Measurements from ENCODE around the gene BMP3. TPM values are rescaled to one million over a fixed set of nuclear protein-coding genes. Genes with fewer than 3 reads are reported as not detected.

BMP3 gene
- total and polyA plus RNA-seq, 2 of the 13 experiments (the other 11 are each of a cell fraction or from before 2014, with no cell fraction given): not detected

DNA sequence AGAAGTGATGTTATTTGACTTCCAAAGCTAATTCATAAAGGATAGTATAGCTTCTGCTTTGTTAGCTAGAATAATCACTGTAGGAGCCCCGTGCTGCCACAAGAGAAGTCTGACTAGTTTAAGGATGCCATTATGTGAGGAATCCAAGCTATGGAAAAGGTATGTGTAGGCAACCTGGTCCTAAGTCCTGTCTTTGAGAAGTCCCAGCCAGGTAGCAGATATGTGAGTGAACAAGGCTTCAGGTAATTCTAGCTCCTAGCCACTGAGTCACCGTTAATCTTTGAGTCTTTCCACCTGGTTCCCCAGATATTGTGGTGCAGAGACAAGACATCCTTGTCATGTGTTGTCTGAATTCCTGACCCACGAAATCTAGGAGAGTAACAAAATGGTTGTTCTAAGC, 55.5 kb downstream of the BMP3 start:
- no peak for FAIRE-seq
- no TSS peak for BruUV-seq (replicated peaks)
- 11% methylated on average over 3 of the region's 3 CpGs for WGBS (ENCODE audit: low lambda C conversion rate)

More for the DNA sequence above, 55.5 kb downstream of the BMP3 start:
- H3K4me2 ChIP-seq (ENCODE audit: low read depth, low read length): no peak overlapping the region
- no peaks in the 10 kb centered on the region for H3K36me3 ChIP-seq (replicated peaks in 1 of 2; ENCODE audit: control insufficient read depth in 1 of 2, insufficient read depth in 2 of 2, low read length in 2 of 2)
- CTCF ChIA-PET (ENCODE audit: low intra/inter-chr PET ratio, low total read pairs): no interaction called here
- no peaks in the 10 kb centered on the region for H3K4me1 ChIP-seq (ENCODE audit: insufficient read depth, low read length)
- no peak overlapping the region for H2AFZ ChIP-seq (ENCODE audit: low read length)
- H4K20me1 ChIP-seq (ENCODE audit: insufficient read depth, low read length): no peaks in the 10 kb centered on the region
- no peak overlapping the region for H3K9ac ChIP-seq (ENCODE audit: insufficient read depth, low read depth, low read length)
- H3K27me3 ChIP-seq (ENCODE audit: control insufficient read depth in 1 of 2, insufficient read depth in 2 of 2, low read length in 2 of 2): no peaks in the 10 kb centered on the region; a peak in 1 of 5 replicates
- ATAC-seq: no peak
- TF ChIP-seq TAF1 (CRISPR knock-in tag; IDR thresholded peaks at IDR 0.05) (no peak), CAMTA2 (CRISPR knock-in tag; IDR thresholded peaks at IDR 0.05; ENCODE audit: borderline replicate concordance) (no peak), ATF5 (CRISPR knock-in tag; IDR thresholded peaks at IDR 0.05; ENCODE audit: low read depth) (no peak), ZSCAN30 (CRISPR knock-in tag; IDR thresholded peaks at IDR 0.05) (no peak), ZNF263 (CRISPR knock-in tag; IDR thresholded peaks at IDR 0.05) (no peak), ZBTB40 (IDR thresholded peaks at IDR 0.05) (no peak), ZBTB40 (CRISPR knock-in tag; IDR thresholded peaks at IDR 0.05) (no peak), SNAPC5 (CRISPR knock-in tag; IDR thresholded peaks at IDR 0.05; ENCODE audit: borderline replicate concordance) (no peak)
- TF ChIP-seq, protein P1, sequence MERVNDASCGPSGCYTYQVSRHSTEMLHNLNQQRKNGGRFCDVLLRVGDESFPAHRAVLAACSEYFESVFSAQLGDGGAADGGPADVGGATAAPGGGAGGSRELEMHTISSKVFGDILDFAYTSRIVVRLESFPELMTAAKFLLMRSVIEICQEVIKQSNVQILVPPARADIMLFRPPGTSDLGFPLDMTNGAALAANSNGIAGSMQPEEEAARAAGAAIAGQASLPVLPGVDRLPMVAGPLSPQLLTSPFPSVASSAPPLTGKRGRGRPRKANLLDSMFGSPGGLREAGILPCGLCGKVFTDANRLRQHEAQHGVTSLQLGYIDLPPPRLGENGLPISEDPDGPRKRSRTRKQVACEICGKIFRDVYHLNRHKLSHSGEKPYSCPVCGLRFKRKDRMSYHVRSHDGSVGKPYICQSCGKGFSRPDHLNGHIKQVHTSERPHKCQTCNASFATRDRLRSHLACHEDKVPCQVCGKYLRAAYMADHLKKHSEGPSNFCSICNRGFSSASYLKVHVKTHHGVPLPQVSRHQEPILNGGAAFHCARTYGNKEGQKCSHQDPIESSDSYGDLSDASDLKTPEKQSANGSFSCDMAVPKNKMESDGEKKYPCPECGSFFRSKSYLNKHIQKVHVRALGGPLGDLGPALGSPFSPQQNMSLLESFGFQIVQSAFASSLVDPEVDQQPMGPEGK (CRISPR knock-in tag; IDR thresholded peaks at IDR 0.05): no peak
- no peaks in the 10 kb centered on the region for H3K9me3 ChIP-seq (ENCODE audit: low read length)
- no peak overlapping the region for H3K27ac ChIP-seq (ENCODE audit: extremely low read length, insufficient read depth, low read length)
- H3K79me2 ChIP-seq (ENCODE audit: insufficient read depth, low read length): no peaks in the 10 kb centered on the region
- in situ Hi-C loops (cut with HindIII; ENCODE audit: extremely low pct_ligation_motif_present, low pct_unique_long_range_greater_than_20kb) (no loop called here), intact Hi-C loops (cut with micrococcal nuclease; ENCODE audit: unreplicated experiment) (no loop called here)
- no peak for DNase-seq (ENCODE audit: low spot score)
- POLR2A ChIA-PET: no interaction called here
- H3K4me3 ChIP-seq (replicated peaks in 1 of 3; ENCODE audit: insufficient read depth in 1 of 3, low read depth in 2 of 3, low read length in 3 of 3): no peak overlapping the region

Measured in HepG2 (cell line).